SK-N-SH (cell line): ENCODE measurements around the gene BTBD9. TPM values are rescaled to one million over a fixed set of nuclear protein-coding genes. Genes with fewer than 3 reads are reported as not detected.

Source experiments
- CTCF ChIA-PET: fragments of 300-600, 350-600 bp; formaldehyde crosslinking; extraction: SDS; loops from one replicate; lab custom pipeline; 2021; lab: Yijun Ruan, JAX
- POLR2A ChIA-PET: fragments of 350-600 bp; sonication (Branson Sonifier 250); formaldehyde crosslinking; extraction: SDS; loops from one replicate; lab custom pipeline; 2020; ENCODE audit warnings: antibody characterized with exemption, inconsistent platforms; lab: Yijun Ruan, JAX
- DNase-seq: peaks from one replicate; pipeline ENCODE4 v3.0.0; 2012
- H2AFZ ChIP-seq: fragments of 200-600 bp; sonication (generic); 2 replicates; pipeline ENCODE4 v1.8.1; 2016; ENCODE audit warnings: antibody characterized with exemption, mild to moderate bottlenecking, low read depth
- H3F3A ChIP-seq: fragments of 200-600 bp; sonication (generic); replicated peaks from 2 replicates; pipeline ENCODE3; 2016; ENCODE audit warnings: antibody characterized with exemption, mild to moderate bottlenecking; ENCODE audit not compliant: insufficient read depth
- H3K27ac ChIP-seq, 2 experiments: fragments of 200-500 bp in 1 of 2; fragments of 200-600 bp in 1 of 2; sonication (Bioruptor generic) in 1 of 2; sonication (generic), shearing (Covaris generic) in 1 of 2; 2 replicates each; pipeline versions ENCODE4 v1.5.1 to v1.6.1; 2014 to 2016; ENCODE audit warnings: low read depth in 2 of 2, inconsistent platforms in 1 of 2, low read length in 1 of 2, mild to moderate bottlenecking in 1 of 2, mixed read lengths in 1 of 2
- H3K27me3 ChIP-seq: fragments of 200-600 bp; sonication (generic), shearing (Covaris generic); 2 replicates; pipeline ENCODE4 v1.6.1; 2016; ENCODE audit warnings: mixed run types; ENCODE audit not compliant: insufficient read depth
- H3K36me3 ChIP-seq, 2 experiments: fragments of 200-500 bp in 1 of 2; fragments of 200-600 bp in 1 of 2; sonication (Bioruptor generic) in 1 of 2; sonication (generic) in 1 of 2; replicated peaks in 1 of 2; 2 replicates each; pipeline versions ENCODE3 to v1.5.1; 2014 to 2016; ENCODE audit warnings: low read length in 1 of 2, mild to moderate bottlenecking in 1 of 2; ENCODE audit not compliant: insufficient read depth in 2 of 2, control insufficient read depth in 1 of 2
- H3K4me1 ChIP-seq, 2 experiments: fragments of 200-500 bp in 1 of 2; fragments of 200-600 bp in 1 of 2; sonication (Bioruptor generic) in 1 of 2; sonication (generic), shearing (Covaris generic) in 1 of 2; 2 replicates each; pipeline versions ENCODE4 v1.5.1 to v1.6.1; 2014 to 2016; ENCODE audit warnings: low read depth in 1 of 2, low read length in 1 of 2, mixed run types in 1 of 2; ENCODE audit not compliant: insufficient read depth in 2 of 2, control insufficient read depth in 1 of 2
- H3K4me2 ChIP-seq: fragments of 200-600 bp; sonication (generic), shearing (Covaris generic); 2 replicates; pipeline ENCODE4 v1.6.1; 2017; ENCODE audit warnings: mixed run types
- H3K4me3 ChIP-seq, 2 experiments: fragments of 200-500 bp in 1 of 2; fragments of 200-600 bp in 1 of 2; sonication (Bioruptor generic) in 1 of 2; sonication (generic), shearing (Covaris generic) in 1 of 2; 2 replicates each; pipeline versions ENCODE4 v1.5.1 to v1.8.1; 2014 to 2016; ENCODE audit warnings: low read depth in 2 of 2, inconsistent platforms in 1 of 2, low read length in 1 of 2, mild to moderate bottlenecking in 1 of 2, mixed read lengths in 1 of 2, moderate library complexity in 1 of 2
- H3K79me2 ChIP-seq: fragments of 200-600 bp; sonication (generic); 2 replicates; pipeline ENCODE4 v1.8.1; 2017; ENCODE audit warnings: mild to moderate bottlenecking; ENCODE audit not compliant: insufficient read depth
- H3K9ac ChIP-seq: fragments of 200-600 bp; sonication (generic); 2 replicates; pipeline ENCODE4 v1.6.1; 2017; ENCODE audit warnings: mixed run types
- H3K9me2 ChIP-seq: fragments of 200-600 bp; sonication (generic); 2 replicates; pipeline ENCODE4 v1.6.1; 2017; ENCODE audit warnings: mixed run types
- H3K9me3 ChIP-seq: fragments of 200-600 bp; sonication (generic); 2 replicates; pipeline ENCODE4 v1.6.1; 2017; ENCODE audit warnings: mixed run types, mild to moderate bottlenecking, moderate library complexity
- H4K20me1 ChIP-seq: fragments of 200-600 bp; sonication (generic); 2 replicates; pipeline ENCODE4 v1.6.1; 2017; ENCODE audit warnings: mild to moderate bottlenecking, mixed run types; ENCODE audit not compliant: insufficient read depth
- CHD2 ChIP-seq: fragments of 150-350 bp; IDR thresholded peaks from 2 replicates; pipeline ENCODE4 v1.6.1; 2018; ENCODE audit warnings: low read length; ENCODE audit not compliant: partially characterized antibody
- EP300 ChIP-seq, 2 experiments: IDR thresholded peaks; 2 replicates each; pipeline versions ENCODE4 v1.4.0 to v1.6.1; 2012; ENCODE audit warnings: borderline replicate concordance in 1 of 2, low read depth in 1 of 2, low read length in 1 of 2
- GATA2 ChIP-seq: sonication (generic); formaldehyde crosslinking; IDR thresholded peaks from 2 replicates; pipeline ENCODE4 v1.5.0; 2020; ENCODE audit warnings: mild to moderate bottlenecking, missing genetic modification reagents
- MEF2A ChIP-seq: IDR thresholded peaks from 2 replicates; pipeline ENCODE4 v1.4.0; 2012; ENCODE audit warnings: low read depth, borderline replicate concordance
- RAD21 ChIP-seq: IDR thresholded peaks from 2 replicates; pipeline ENCODE4 v1.6.1; 2012; ENCODE audit warnings: mild to moderate bottlenecking, low read length
- RCOR1 ChIP-seq: fragments of 150-350 bp; IDR thresholded peaks from 2 replicates; pipeline ENCODE4 v1.6.1; 2017; ENCODE audit warnings: antibody characterized with exemption, low read length
- REST ChIP-seq: IDR thresholded peaks from 2 replicates; pipeline ENCODE4 v1.6.1; 2012; ENCODE audit warnings: mild to moderate bottlenecking, low read depth, low read length, moderate library complexity
- TAF1 ChIP-seq: IDR thresholded peaks from 2 replicates; pipeline ENCODE4 v1.6.1; 2012; ENCODE audit warnings: low read depth, mild to moderate bottlenecking, low read length, moderate library complexity, borderline replicate concordance
- TCF12 ChIP-seq: IDR thresholded peaks from 2 replicates; pipeline ENCODE4 v1.4.0; 2012
- WGBS: methylation state at CpG from one replicate; pipeline ENCODE4 v1.1.6; 2017; ENCODE audit warnings: low lambda C conversion rate; 5-methylcytosine and 5-hydroxymethylcytosine counted together
- polyA plus RNA-seq, 3 experiments: library from polyadenylated mRNA; depleted of rRNA; stranded (reverse); fragments of >200 nt; gene quantifications; 2 replicates each; pipeline ENCODE4 v1.2.3, GENCODE V29; 2012
- TF ChIP-seq, protein P1 (sequence below): IDR thresholded peaks from 2 replicates; pipeline ENCODE4; 2012
- TF ChIP-seq, protein P2 (sequence below): fragments of 150-350 bp; IDR thresholded peaks from 2 replicates; pipeline ENCODE4 v1.6.1; 2017; ENCODE audit warnings: antibody characterized with exemption, low read length, low read depth, borderline replicate concordance
- TF ChIP-seq, protein P3 (sequence below): fragments of 150-350 bp; IDR thresholded peaks from 2 replicates; pipeline ENCODE4 v1.6.1; 2016; ENCODE audit warnings: mild to moderate bottlenecking, low read depth, low read length

The BTBD9 gene
- polyA plus RNA-seq, 1 of the 3 experiments (the other 2 are of a cell fraction), result 2.2 TPM

DNA sequence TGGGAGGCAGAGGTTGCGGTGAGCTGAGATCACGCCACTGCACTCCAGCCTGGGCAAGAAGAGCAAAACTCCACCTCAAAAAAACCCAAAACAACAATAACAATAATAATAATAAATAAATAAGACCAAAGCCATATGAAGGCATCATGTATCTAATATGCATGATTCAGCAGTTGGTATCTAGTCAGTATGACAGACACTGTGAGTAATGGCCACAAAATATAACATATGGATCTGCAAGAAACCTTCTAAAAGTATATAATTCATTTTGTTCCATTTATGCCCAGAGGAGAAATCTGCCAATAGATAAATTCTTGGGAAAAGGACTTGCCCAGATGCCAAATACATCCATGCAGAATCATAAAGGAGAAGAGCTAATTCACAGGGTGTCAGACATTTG lies 252.3 kb downstream of the BTBD9 start:
- CTCF ChIA-PET, result interaction anchor here (0.8 to 1.0 kb wide), 2 partner anchors 12 to 36 kb away, joined by 3 read pairs; no protein-coding TSS in a partner anchor
- H3K27ac ChIP-seq, result peak overlapping the region; percentile 34 to 98; a peak in 3 of 4 replicates
- no peak for DNase-seq

DNA sequence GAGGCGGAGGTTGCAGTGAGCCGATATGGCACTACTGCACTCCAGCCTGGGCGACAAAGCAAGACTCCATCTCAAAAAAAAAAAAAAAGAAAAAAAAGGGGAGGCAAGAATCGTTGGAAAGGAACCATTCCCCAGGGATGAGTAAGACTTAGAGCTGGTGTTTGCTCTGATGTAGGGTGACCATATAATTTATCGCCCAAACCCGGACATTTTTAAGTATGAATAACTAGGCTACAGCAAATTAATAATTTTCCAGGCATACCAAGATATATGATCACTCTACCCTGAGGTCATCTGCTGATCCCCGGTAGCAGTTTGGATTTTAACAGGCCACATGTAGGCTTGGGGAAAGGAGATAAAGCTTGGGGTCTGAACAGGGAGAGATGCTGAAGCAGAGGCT lies 260.9 kb downstream of the BTBD9 start:
- Histone ChIP-seq H2AFZ (no peak overlapping the region), H3K9me3 (no peaks in the 10 kb centered on the region), H3K4me2 (no peak overlapping the region), H3K9ac (no peak overlapping the region), H3K27ac (peak overlapping the region in 1 of 2 experiments; percentile 50; a peak in 2 of 4 replicates), H3F3A (no peaks in the 10 kb centered on the region), H3K36me3 (no peaks in the 10 kb centered on the region), H3K27me3 (no peaks in the 10 kb centered on the region), H4K20me1 (no peaks in the 10 kb centered on the region)
- 66% methylated on average over 7 of the region's 7 CpGs for WGBS
- POLR2A ChIA-PET, result no interaction called here
- no peak for TF ChIP-seq TAF1
- TF ChIP-seq, protein P1, sequence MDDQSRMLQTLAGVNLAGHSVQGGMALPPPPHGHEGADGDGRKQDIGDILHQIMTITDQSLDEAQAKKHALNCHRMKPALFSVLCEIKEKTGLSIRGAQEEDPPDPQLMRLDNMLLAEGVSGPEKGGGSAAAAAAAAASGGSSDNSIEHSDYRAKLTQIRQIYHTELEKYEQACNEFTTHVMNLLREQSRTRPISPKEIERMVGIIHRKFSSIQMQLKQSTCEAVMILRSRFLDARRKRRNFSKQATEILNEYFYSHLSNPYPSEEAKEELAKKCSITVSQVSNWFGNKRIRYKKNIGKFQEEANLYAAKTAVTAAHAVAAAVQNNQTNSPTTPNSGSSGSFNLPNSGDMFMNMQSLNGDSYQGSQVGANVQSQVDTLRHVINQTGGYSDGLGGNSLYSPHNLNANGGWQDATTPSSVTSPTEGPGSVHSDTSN, result peak; percentile 27; the same call in 1 of the 2 replicates
- TF ChIP-seq REST, result no peak
- TF ChIP-seq, all 33 proteins: peak for 1
- no peaks in the 10 kb centered on the region for H3K79me2 ChIP-seq
- no peaks in the 10 kb centered on the region for H3K9me2 ChIP-seq
- peaks cover 0 to 4% of the 10 kb centered on the region in 2 experiments; a peak in 2 of 4 replicates for H3K4me1 ChIP-seq
- no peak for DNase-seq
- CTCF ChIA-PET, result interaction anchor here (0.8 kb wide), 1 partner anchor 9 kb away, joined by 3 read pairs; no protein-coding TSS in a partner anchor
- no peak overlapping the region for H3K4me3 ChIP-seq

More for the DNA sequence above, 252.3 kb downstream of the BTBD9 start:
- Histone ChIP-seq H3K4me2 (no peak overlapping the region), H3K4me3 (no peak overlapping the region), H3K9me3 (no peaks in the 10 kb centered on the region), H2AFZ (no peak overlapping the region), H3K27me3 (no peaks in the 10 kb centered on the region), H3F3A (peaks cover 7% of the 10 kb centered on the region), H4K20me1 (no peaks in the 10 kb centered on the region), H3K79me2 (no peaks in the 10 kb centered on the region), H3K4me1 (peaks cover 13 to 37% of the 10 kb centered on the region in 2 experiments), H3K9ac (no peak overlapping the region), H3K9me2 (no peaks in the 10 kb centered on the region), H3K36me3 (no peaks in the 10 kb centered on the region)
- TF ChIP-seq TCF12 (no peak), CHD2 (no peak), MEF2A (no peak), EP300 (IDR thresholded peaks at IDR 0.05; ENCODE audit: borderline replicate concordance in 1 of 2, low read depth in 1 of 2, low read length in 1 of 2) (peak in 1 of 2 experiments; percentile 49; a peak in 1 of 4 replicates), GATA2 (CRISPR knock-in tag) (no peak), RAD21 (0 out of 2 replicates have a peak, but pooled peaks have one; percentile 2), RCOR1 (no peak)
- TF ChIP-seq, protein P2, sequence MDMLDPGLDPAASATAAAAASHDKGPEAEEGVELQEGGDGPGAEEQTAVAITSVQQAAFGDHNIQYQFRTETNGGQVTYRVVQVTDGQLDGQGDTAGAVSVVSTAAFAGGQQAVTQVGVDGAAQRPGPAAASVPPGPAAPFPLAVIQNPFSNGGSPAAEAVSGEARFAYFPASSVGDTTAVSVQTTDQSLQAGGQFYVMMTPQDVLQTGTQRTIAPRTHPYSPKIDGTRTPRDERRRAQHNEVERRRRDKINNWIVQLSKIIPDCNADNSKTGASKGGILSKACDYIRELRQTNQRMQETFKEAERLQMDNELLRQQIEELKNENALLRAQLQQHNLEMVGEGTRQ, result no peak
- TF ChIP-seq, protein P1, result no peak
- TF ChIP-seq, protein P3, sequence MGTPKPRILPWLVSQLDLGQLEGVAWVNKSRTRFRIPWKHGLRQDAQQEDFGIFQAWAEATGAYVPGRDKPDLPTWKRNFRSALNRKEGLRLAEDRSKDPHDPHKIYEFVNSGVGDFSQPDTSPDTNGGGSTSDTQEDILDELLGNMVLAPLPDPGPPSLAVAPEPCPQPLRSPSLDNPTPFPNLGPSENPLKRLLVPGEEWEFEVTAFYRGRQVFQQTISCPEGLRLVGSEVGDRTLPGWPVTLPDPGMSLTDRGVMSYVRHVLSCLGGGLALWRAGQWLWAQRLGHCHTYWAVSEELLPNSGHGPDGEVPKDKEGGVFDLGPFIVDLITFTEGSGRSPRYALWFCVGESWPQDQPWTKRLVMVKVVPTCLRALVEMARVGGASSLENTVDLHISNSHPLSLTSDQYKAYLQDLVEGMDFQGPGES, result no peak
- WGBS, result 100% methylated on average over 2 of the region's 2 CpGs
- POLR2A ChIA-PET, result no interaction called here
